Heart right ventricle (tissue), 16 donors: ENCODE data around the gene CTR9. TPM values are rescaled to one million over a fixed set of nuclear protein-coding genes. Genes with fewer than 3 reads are reported as not detected.

Source experiments
- ATAC-seq, 8 donors: fragments of 200-7000 bp; cut with Tn5 transposase; one replicate each; pipeline ENCODE4 v1.9.1; 2020; ENCODE audit warnings: mild to moderate bottlenecking in 8 of 8, moderate library complexity in 8 of 8, moderate number of reproducible peaks in 1 of 8
- DNase-seq, 2 donors: peaks; one replicate each; pipeline ENCODE4 v3.0.0-alpha.2; 2020
- H3K27ac ChIP-seq, 10 donors: fragments of 200-600 bp; sonication (generic) in 2 of 10; one replicate each; pipeline versions ENCODE4 v1.5.0 to v1.8.0; 2020 to 2022; ENCODE audit warnings: mild to moderate bottlenecking in 3 of 10
- H3K27me3 ChIP-seq, 7 donors: fragments of 200-600 bp; one replicate each; pipeline ENCODE4 v1.8.0; 2021 to 2022; ENCODE audit warnings: mild to moderate bottlenecking in 2 of 7
- H3K36me3 ChIP-seq, 9 donors: fragments of 200-600 bp; sonication (generic) in 1 of 9; one replicate each; pipeline versions ENCODE4 v1.5.0 to v1.8.0; 2020 to 2022; ENCODE audit warnings: mild to moderate bottlenecking in 2 of 9
- H3K4me1 ChIP-seq, 9 donors: fragments of 200-600 bp; sonication (generic) in 1 of 9; one replicate each; pipeline versions ENCODE4 v1.5.0 to v1.8.0; 2020 to 2022; ENCODE audit warnings: mild to moderate bottlenecking in 4 of 9
- H3K4me3 ChIP-seq, 10 donors: fragments of 200-600 bp; sonication (generic) in 2 of 10; one replicate each; pipeline versions ENCODE4 v1.5.0 to v1.8.0; 2020 to 2022; ENCODE audit warnings: mild to moderate bottlenecking in 7 of 10, moderate library complexity in 2 of 10
- H3K9me3 ChIP-seq, 11 donors: fragments of 200-600 bp in 10 of 11; sonication (generic) in 2 of 11; one replicate each; pipeline versions ENCODE4 v1.5.0 to v1.8.0; 2013 to 2022; ENCODE audit warnings: mild to moderate bottlenecking in 2 of 11, control low read depth in 1 of 11, moderate library complexity in 1 of 11
- WGBS, 2 donors: extraction: QIAGEN DNeasy Blood & Tissue Kit; methylation state at CpG; one replicate each; pipeline ENCODE4 v1.1.7; 2013; ENCODE audit warnings: inconsistent platforms in 1 of 2; 5-methylcytosine and 5-hydroxymethylcytosine counted together
- intact Hi-C, 10 donors: fragments of 100-400 bp; cut with DNase I; formaldehyde crosslinking; loops; one replicate each; pipeline versions ENCODE4 v1.11.1 to v1.14.2; 2022
- polyA plus RNA-seq, 2 donors: library from polyadenylated mRNA; stranded (reverse); fragments of 200-250 nt; gene quantifications; one replicate each; pipeline ENCODE4 v1.2.3, GENCODE V29; 2013
- total RNA-seq, 10 donors: library from RNA; stranded (reverse); fragmentation: NEBNext Ultra II Directional in 3 of 10; extraction: Animal tissue kit (Norgen Biotek cat#: 25700) in 3 of 10; gene quantifications; one replicate each; pipeline versions ENCODE4 v1.2.1 to v1.2.4, GENCODE V29; 2021 to 2023
- TF ChIP-seq, protein P1 (sequence below), 9 donors: fragments of 200-600 bp; sonication (generic) in 2 of 9; IDR thresholded peaks; one replicate each; pipeline versions ENCODE4 v1.5.0 to v1.8.0; 2021 to 2022; ENCODE audit warnings: antibody characterized with exemption in 9 of 9, mild to moderate bottlenecking in 5 of 9, moderate library complexity in 1 of 9
- donor health status: Arrhythmogenic right ventricular cardiomyopathy.
- donor health status: ischemic (EF 13 %, LVEDD 7.1; RV severe dilation, severe dysfunction).
- donor health status: healthy with polysubstance abuse.
- donor health status: DM: no; HTN: yes; CAD: no.
- donor health status: DM: no; HTN: no; CAD: no.
- donor health status: ischemic (EF 25% LVEDD 6.9; RV normal size, moderate dysfunction).
- donor health status: ischemic (EF 25% LVEDD 5.7; RV mildly dilated, moderate dysfunction).
- donor health status: healthy.
- donor health status: DM: yes; HTN: yes; CAD: no.
- donor health status: Ischemic cardiomyopathy.
- donor health status: ischemic (EF 35%, LVEDD 5.7; RV mildly dilated, moderate dysfunction).
- donor health status: nonischemic (EF 11% LVEDD 7.7; RV severe dilation, severe dysfunction).
- donor health status: DM: yes; HTN: yes; CAD: no.
- donor health status: PGD.
- donor health status: ischemic (EF 29% LVEDD 5.4; RV normal size, mild dysfunction).
- donor health status: nonischemic (EF 23%, LVEDD 6.1; RV moderate dilation, normal function).

The CTR9 gene
- total and polyA plus RNA-seq, 12 donors, result 10.4 to 34.8 (median 23.1) TPM

- TF ChIP-seq, protein P1, sequence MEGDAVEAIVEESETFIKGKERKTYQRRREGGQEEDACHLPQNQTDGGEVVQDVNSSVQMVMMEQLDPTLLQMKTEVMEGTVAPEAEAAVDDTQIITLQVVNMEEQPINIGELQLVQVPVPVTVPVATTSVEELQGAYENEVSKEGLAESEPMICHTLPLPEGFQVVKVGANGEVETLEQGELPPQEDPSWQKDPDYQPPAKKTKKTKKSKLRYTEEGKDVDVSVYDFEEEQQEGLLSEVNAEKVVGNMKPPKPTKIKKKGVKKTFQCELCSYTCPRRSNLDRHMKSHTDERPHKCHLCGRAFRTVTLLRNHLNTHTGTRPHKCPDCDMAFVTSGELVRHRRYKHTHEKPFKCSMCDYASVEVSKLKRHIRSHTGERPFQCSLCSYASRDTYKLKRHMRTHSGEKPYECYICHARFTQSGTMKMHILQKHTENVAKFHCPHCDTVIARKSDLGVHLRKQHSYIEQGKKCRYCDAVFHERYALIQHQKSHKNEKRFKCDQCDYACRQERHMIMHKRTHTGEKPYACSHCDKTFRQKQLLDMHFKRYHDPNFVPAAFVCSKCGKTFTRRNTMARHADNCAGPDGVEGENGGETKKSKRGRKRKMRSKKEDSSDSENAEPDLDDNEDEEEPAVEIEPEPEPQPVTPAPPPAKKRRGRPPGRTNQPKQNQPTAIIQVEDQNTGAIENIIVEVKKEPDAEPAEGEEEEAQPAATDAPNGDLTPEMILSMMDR (IDR thresholded peaks at IDR 0.05), result no peak
- peaks cover 0 to 77% (median 14%) of the 10 kb centered on the region in 9 donors for H3K36me3 ChIP-seq
- intact Hi-C loops, result loop anchor here in 3 of 10 donors (5.0 to 10.0 kb wide), 3 partner anchors 32 to 1010 kb away; partner anchors contain the start of gene EIF4G2 (in 2 of the 3)
- ATAC-seq, result no peak
- no peaks in the 10 kb centered on the region for H3K9me3 ChIP-seq
- no peaks in the 10 kb centered on the region for H3K27me3 ChIP-seq
- DNase-seq, result no peak
- H3K4me1 ChIP-seq, result peaks cover 0 to 46% (median 25%) of the 10 kb centered on the region in 9 donors
- H3K4me3 ChIP-seq, result no peak overlapping the region
- H3K27ac ChIP-seq, result no peak overlapping the region
- WGBS, 2 donors, result 91% methylated on average over 2 of the region's 2 CpGs
Measured at GRCh38 chr11:10774811-10775210, 23.8 kb downstream of the CTR9 start.

DNA sequence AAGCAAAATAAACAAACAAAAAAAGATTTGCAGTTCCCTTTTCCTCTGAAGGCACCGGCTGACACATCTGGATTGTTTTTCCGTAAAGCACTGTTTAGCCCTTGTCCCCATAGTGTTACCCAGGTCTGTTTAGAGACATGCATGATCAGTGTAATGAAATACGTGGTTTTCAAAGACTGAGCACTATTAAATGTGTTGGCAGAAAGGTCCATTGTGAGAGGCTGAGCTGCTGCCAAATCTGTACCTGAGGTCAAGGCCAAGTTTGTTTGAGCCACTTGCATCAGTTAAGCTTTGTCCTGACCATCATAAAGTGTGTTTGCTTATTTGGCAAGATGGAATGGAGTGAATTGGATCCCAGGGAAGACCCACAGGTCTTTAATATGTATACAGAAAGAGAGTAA, 26.3 kb downstream of the CTR9 start:
- ATAC-seq, result no peak
- no peak overlapping the region for H3K4me3 ChIP-seq
- H3K27ac ChIP-seq, result peak overlapping the region in 9 of 10 donors; percentile 23 to 88 (median 71)
- 73% methylated on average over 3 of the region's 3 CpGs for WGBS, 2 donors
- intact Hi-C loops, result loop anchor here in 1 of 10 donors (10.0 kb wide), 1 partner anchor 1007 kb away; no protein-coding TSS in a partner anchor
- DNase-seq, result no peak
- H3K9me3 ChIP-seq, result no peaks in the 10 kb centered on the region
- H3K27me3 ChIP-seq, result no peaks in the 10 kb centered on the region
- peaks cover 0 to 43% (median 25%) of the 10 kb centered on the region in 9 donors for H3K4me1 ChIP-seq
- peaks cover 0 to 74% (median 20%) of the 10 kb centered on the region in 9 donors for H3K36me3 ChIP-seq
- TF ChIP-seq, protein P1 (IDR thresholded peaks at IDR 0.05), result no peak

- H3K27me3 ChIP-seq, result no peaks in the 10 kb centered on the region
- H3K27ac ChIP-seq, result peak overlapping the region; percentile 23 to 88 (median 71)
- TF ChIP-seq, protein P1 (IDR thresholded peaks at IDR 0.05), result no peak
- H3K9me3 ChIP-seq, result no peaks in the 10 kb centered on the region
- peaks cover 0 to 70% (median 20%) of the 10 kb centered on the region in 9 donors for H3K36me3 ChIP-seq
- intact Hi-C loops, result loop anchor here in 1 of 10 donors (10.0 kb wide), 1 partner anchor 1007 kb away; no protein-coding TSS in a partner anchor
- H3K4me3 ChIP-seq, result no peak overlapping the region
- DNase-seq (no peak), ATAC-seq (peak in 3 of 8 donors; percentile 6 to 38 (median 18))
- 80 to 83% methylated on average over 6 of the region's 6 CpGs for WGBS, 2 donors
- H3K4me1 ChIP-seq, result peaks cover 0 to 43% (median 25%) of the 10 kb centered on the region in 9 donors
Measured at GRCh38 chr11:10777806-10778205, 26.8 kb downstream of the CTR9 start.

- DNase-seq, result peak; percentile 59 to 77
- Histone ChIP-seq H3K9me3 (no peaks in the 10 kb centered on the region), H3K4me1 (peaks cover 0 to 45% (median 27%) of the 10 kb centered on the region in 9 donors), H3K4me3 (no peak overlapping the region), H3K27me3 (no peaks in the 10 kb centered on the region), H3K36me3 (peaks cover 0 to 64% (median 19%) of the 10 kb centered on the region in 9 donors), H3K27ac (peak overlapping the region; percentile 23 to 88 (median 71))
- intact Hi-C loops, result loop anchor here in 1 of 10 donors (10.0 kb wide), 1 partner anchor 1006 kb away; no protein-coding TSS in a partner anchor
- ATAC-seq, result peak; percentile 65 to 96 (median 88)
- WGBS, 2 donors, result 37 to 49% methylated on average over 13 of the region's 13 CpGs
- TF ChIP-seq, protein P1 (IDR thresholded peaks at IDR 0.05), result no peak
Measured at GRCh38 chr11:10778217-10778970, 27.3 kb downstream of the CTR9 start.
